HPDE6-E6E7 (cell line): ENCODE results near the gene RBM44.
A peak's percentile ranks its signal among the peaks of the same experiment; 100 is the strongest.
"Not testable (repeated sequence)": the region's sequence is repeated elsewhere in the genome, so short reads cannot be mapped to it uniquely, and the experiment has no call there.

Experiments used
- DNase-seq: peaks from one replicate; pipeline ENCODE4 v3.0.0; 2011; ENCODE audit warnings: missing footprints; ENCODE audit errors: extremely low spot score

Gene RBM44

DNA sequence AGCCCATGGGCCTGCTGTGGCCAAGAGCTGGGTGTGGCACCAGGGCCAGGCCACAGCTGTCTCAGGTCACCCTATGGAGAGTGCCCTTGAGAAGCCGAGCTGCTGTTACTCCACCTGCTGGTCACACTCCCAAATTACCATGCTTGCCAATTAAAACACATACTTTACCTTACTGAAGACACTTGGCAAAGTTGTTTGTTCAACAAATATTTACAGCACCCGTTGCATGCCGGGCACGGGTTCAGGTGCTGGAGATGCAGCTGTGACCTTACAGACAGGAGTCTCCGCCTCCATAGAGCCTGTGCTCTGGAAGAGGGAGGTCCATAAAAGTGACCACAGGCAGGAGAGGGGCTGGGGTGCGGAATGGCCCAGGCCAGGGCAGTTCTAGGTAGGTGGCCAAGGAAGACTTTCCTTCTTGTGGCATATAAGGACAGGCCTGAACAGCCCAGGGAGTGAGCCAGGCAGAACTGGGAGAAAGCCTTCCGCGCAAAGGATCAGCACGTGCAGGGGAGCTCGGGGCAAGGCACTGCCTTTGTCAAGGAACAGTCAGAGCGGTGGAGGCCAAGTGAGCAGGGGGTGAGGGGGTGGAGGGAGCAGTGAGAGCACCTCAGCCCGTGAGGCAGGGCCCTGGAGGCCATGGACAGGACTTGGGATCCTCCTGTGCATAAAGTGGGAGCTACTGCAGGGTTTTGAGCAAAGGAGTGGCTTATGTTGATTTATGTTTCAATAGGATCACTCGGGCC, 23.6 kb upstream of the RBM44 start:
- DNase-seq: peak; percentile 60

GRCh38 chr2:237779521-237779920, 19.1 kb upstream of the RBM44 start:
- DNase-seq: no peak

DNA sequence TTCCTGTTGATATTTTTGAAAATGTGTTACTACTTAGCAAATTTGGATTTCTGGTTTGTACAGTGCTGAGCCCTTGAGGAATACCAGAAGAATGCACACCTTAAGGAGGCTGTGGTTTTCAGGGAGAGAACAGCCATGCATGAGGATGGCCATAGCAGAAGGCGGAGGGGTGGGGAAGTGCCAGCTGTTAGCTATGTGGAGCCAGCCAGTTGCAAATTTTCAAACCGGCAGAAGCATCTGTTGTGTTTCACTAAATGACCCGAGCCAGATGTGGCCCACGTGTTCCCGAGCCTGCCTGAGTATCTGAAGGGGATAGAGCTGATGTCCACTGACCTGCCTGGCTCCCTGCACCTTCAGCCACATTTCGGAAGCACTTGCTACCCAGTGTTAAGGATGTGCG, 16.4 kb upstream of the RBM44 start:
- no peak for DNase-seq

- not testable (repeated sequence) for DNase-seq
These were observed 14.9 kb upstream of the RBM44 start for GRCh38 chr2:237783678-237784077.

GRCh38 chr2:237786936-237787335, 11.6 kb upstream of the RBM44 start:
- no peak for DNase-seq

DNA sequence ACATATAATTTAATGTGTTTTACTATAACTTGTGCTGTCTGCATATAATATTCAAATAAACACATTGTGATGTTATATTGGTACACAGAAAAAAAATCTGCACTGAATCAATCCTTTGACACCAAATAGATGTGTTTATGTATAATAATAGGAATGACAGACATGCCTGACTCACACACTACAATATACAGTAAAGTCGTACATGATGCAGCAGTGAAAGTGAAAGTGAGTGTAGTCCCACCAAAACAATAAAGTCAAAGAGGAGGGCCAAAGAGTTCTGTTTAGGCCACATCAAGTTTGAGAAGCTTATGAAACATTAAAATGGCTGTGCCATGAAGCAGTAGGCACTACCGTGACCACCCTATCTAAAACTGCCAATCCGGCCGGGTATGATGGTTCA, 8.2 kb upstream of the RBM44 start:
- DNase-seq: peak; percentile 33

DNA sequence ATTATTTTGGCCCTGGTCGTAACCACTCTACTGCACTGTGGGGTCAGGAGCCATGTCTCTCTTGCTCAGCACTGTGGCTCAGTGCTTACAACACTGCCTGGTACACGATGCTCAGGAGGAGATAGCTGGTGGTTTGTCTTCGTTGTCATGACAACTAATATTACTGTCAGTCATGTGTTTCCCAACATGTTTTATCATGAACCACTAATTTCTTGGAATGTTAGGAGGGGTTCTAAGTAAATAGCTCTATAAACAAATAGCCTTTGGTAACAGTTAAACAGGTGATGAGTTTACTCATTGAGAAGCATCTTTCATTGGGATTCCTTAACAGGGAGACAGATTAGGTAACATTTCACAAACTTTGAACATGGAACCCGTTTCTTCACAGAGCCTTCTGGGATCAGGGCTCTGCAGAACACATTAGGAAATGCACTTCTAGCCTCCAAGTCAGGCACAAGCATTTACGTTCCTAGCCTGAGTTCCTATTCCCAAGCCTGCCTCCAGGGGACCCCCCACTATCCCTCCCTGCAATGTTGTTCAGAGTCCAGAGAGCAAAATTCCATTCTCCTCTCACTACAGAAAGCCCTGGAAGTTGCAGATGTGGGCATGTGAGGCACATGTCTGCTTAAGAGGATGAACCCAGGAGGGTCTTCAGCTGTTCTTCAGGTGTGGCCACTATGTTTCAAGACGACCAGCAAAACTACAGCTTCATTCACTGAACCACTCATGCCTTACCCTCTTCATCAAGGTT, 6.4 kb upstream of the RBM44 start:
- DNase-seq: peak; percentile 6

- DNase-seq: no peak
These were observed 1.3 kb upstream of the RBM44 start for GRCh38 chr2:237797253-237797652.

DNA sequence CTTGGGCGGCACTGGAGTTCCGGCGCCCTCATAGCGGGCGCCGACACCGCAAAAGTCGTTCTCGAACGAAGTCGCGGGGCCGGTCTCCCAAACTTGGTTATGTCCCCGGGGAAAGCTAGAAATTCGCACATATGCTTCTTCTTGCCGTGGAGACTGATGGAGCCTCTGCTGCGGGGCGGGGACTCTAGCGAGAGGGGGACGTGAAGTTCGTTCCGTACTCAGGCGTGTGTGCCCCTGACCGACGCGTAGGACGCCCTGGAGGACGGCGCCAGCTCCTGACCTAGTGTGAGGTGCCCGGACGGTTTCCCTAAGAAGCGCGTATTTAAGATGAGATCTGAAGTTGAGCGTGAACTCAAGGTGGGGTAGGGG, 465 bp downstream of the RBM44 start:
- DNase-seq: no peak

- DNase-seq: no peak
These were observed 2.9 kb downstream of the RBM44 start for GRCh38 chr2:237801466-237801865.

DNA sequence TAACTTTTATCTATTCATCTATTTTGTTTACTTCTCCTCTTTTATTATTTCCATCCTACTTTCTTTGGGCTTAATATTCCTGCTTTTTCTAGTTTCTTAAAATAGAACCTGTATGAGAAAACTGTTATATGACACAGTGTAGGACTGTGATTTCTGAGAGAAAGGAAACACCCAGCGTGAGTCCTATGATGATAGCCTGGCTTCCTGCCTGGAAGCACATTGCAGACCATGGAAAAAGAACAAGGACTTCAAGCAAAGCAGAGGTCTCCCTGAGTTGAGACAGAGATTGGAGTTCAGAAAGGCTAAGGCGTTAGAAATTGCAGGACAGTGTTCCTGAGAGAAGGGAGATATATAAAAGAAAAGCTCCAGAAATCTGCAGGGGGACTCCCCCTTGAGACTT, 7.8 kb downstream of the RBM44 start:
- DNase-seq: no peak

DNA sequence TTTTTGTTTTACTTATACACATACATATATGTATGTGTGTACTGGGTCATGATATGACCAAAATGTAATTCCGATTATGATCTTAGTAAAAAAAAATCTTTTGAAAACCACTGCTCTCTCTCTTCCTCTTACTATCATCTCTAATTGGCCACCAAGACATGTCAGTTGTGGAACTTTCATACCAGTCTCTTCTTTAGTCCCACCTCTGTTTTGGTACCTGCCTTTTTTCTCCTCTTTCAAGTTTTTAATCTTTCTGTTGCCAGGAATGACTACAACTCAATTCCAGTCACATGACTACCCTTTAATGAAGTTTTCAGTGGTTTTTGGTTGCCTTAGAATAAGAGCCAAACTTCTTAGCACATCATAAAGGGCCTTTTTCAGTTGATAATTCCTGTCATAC, 17.1 kb downstream of the RBM44 start:
- DNase-seq: no peak

DNA sequence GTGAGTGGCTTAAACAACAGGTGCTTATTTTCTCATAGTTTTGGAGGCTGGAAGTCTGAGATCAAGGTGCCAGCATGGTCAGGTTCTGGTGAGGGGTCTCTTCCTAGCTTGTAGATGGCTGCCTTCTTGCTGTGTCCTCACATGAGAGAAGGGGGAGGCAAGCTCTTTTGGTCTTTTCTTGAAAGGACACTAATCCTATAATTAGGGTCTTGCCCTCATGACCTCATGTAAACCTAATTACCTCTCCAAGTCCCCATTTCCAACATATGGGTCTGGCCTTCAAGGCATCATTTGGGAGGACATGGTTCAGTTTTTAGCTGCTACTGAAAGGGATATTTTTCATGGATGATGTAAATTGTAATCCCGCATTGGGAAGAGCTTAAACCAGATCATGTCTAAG, 18.0 kb downstream of the RBM44 start:
- DNase-seq: no peak

DNA sequence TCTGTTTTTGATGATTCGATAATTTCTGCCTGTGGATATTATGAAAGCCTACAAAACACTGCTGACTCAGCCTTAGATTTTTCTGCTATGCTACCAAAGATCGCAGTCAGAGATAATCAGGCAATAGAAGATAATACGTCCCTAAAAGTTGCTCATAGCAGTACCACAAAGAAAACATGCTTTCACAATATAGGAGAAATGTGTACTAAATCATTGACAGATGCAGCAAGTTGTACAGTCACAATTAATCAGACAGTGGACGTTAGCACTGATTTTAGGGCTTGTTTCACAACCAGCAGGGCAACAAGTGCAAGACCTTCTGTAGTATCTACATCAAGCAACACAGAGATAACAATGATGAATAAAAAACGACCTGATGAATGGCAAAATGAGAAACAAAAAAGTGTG, 19.5 kb downstream of the RBM44 start:
- DNase-seq: no peak

- no peak for DNase-seq
These were observed 20.7 kb downstream of the RBM44 start for GRCh38 chr2:237819231-237819630.

- no peak for DNase-seq
These were observed 21.8 kb downstream of the RBM44 start for GRCh38 chr2:237820421-237820820.

GRCh38 chr2:237823544-237823943, 25.0 kb downstream of the RBM44 start:
- DNase-seq: no peak

DNA sequence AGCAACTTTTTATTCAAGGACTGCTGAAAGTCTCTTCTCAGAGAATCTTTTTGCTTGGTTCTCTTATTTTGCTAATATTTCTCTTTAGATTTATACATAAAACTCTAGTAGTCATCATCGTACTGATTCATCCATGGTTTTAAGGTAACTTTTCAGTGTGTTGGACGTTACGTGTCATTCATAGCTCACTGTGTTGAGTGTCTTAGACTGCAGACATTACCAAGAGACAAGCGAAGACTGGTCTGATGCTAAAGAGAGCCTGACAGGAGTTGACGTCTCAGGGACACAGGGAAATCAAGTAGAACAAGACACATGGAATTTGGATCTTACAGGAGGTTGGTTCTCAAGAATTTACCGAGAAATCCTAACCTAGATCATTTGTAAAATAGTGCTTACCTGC, 25.5 kb downstream of the RBM44 start:
- DNase-seq: no peak

GRCh38 chr2:237827421-237827987, 28.9 kb downstream of the RBM44 start:
- DNase-seq: no peak

DNA sequence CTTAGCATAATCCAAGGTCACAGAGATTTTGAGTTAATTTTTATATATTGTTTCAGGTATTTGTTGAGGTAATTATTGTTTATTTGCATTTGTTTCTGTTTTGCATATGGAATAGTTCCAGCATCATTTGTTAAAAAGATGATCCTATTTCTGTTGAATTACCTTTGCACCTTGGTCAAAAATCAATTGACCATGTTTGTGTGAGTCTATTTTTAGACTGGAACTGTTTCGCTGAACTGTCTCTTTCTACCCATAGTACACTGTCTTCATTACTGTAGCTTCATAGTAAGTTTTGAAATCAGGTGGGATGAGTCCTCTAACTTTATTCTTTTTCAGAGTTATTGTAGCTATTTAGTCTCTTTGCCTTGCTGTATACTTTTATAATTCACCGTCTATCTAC, 31.9 kb downstream of the RBM44 start:
- no peak for DNase-seq

- DNase-seq: no peak
These were observed 35.0 kb downstream of the RBM44 start for GRCh38 chr2:237833546-237833945.

GRCh38 chr2:237835372-237835771, 36.8 kb downstream of the RBM44 start:
- no peak for DNase-seq

- no peak for DNase-seq
These were observed 42.5 kb downstream of the RBM44 start for GRCh38 chr2:237841051-237841450.
